IgD-negative memory B cell (primary cell): ENCODE measurements around the gene LMO7. TPM values are rescaled to one million over a fixed set of nuclear protein-coding genes. Genes with fewer than 3 reads are reported as not detected.

ENCODE experiments used
- polyA plus RNA-seq: library from polyadenylated mRNA; unstranded; fragments of 300-500 nt; fragmentation: Illumina TruSeq; gene quantifications from one replicate; pipeline ENCODE4 v1.2.3, GENCODE V29; 2021

The LMO7 gene
- polyA plus RNA-seq, 1 donor from 2014 or later, result 6.6 TPM

Other genes starting within 250 kb of the LMO7 start
- 1.6 TPM for gene TBC1D4, start 154.2 kb upstream of the LMO7 start, polyA plus RNA-seq
- 574 TPM for gene COMMD6, start 98.5 kb upstream of the LMO7 start, polyA plus RNA-seq
- 30.4 TPM for gene UCHL3, start 86.5 kb upstream of the LMO7 start, polyA plus RNA-seq